ENCODE results near the gene EME1. TPM values are rescaled to one million over a fixed set of nuclear protein-coding genes. Genes with fewer than 3 reads are reported as not detected.
"Not testable (repeated sequence)": the region's sequence is repeated elsewhere in the genome, so short reads cannot be mapped to it uniquely, and the experiment has no call there.

The EME1 gene
- total RNA-seq, 1 experiment from 2014 or later, result 9.6 TPM

GRCh38 chr17:50393700-50394099 is 20.7 kb downstream of the EME1 start:
- DNase-seq (ENCODE audit: low read depth), result no peak

GRCh38 chr17:50394711-50395110 is 21.7 kb downstream of the EME1 start:
- DNase-seq (ENCODE audit: low read depth), result no peak

DNA sequence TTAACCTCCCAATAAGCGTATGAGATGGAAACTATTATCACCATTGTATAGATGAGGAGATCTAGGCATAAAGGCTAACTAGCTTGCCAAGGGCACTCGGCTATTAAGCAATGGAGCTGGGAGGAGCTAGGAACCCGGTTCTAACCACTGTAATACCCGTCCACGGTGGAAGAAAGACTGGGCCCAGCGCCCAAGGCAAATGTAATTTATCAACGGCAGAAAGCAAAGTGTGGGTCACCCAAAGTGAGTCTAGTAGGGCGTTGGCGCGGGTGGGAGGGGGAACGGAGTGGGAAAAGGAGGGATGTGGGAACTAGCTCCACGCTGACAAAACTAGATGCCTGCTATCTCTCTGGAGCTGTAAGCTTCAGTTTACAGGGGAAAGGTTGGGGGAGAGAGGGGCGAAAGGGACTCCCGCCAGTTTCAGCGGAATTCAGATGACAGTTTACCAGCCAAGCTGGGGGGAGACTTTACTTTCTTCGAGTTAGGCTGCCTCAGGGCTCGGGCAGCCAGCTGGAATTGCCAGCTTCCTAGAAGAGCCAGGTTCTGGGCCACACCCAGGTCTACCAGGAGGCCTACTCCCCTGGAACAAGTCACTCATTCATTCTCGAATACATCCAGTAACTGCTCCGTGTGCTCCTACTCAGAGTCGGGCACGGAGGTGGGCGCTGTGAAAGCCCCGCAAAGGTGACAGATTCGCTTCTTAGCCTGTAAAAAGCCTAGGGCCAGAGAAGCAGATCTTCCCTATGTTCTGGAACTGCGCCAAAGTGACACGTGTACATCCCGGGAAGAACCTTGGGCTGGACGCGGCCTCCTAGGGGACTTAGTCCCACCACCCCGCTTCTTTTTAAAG is 23.5 kb downstream of the EME1 start:
- DNase-seq (ENCODE audit: low read depth), result peak; percentile 57

- peak; percentile 77 for DNase-seq (ENCODE audit: low read depth)
These were observed 24.3 kb downstream of the EME1 start, which contains the start of gene LRRC59 for GRCh38 chr17:50397111-50397918. TSS of gene LRRC59 (minus strand) at chr17:50397523. CDS start at chr17:50397317, 206 bp downstream.

DNA sequence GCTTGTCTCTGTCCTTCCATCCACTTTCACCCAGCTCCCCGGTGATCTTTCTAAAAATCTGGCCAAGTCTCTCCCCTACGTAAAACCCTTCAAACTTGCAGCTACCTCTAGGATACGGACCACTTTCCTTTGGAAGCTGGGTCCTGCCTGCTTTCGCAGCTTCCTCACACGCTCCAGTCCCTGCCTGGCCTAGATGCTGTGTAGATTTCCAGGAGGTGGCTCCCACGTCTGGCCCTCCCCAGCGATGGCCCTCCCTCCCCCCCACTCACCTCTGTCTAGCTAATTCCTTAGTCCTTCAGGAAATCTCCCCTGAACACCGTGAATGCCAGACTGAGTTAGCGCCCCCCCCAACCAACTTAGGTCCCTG is 24.9 kb downstream of the EME1 start:
- no peak for DNase-seq (ENCODE audit: low read depth)

DNA sequence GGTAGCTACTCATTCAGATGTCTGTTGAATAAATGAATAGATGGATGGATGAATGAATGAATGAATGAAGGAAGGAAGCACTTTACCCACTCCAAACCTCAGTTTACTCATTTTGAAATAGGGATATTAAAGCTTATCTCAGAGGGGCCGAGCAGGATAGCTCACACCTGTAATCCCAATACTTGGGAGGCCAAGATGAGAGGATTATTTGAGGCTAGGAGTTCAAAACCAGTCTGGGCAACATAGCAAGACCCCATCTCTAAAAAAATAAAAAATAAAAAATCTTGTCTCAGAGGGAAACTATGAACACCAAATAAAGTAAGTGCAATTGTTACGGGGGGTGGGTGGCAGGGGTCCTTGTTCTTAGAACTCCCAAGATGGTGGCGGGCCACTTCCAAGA is 25.6 kb downstream of the EME1 start:
- not testable (repeated sequence) for DNase-seq (ENCODE audit: low read depth)

- not testable (repeated sequence) for DNase-seq (ENCODE audit: low read depth)
These were observed 26.6 kb downstream of the EME1 start for GRCh38 chr17:50399591-50399990.

- DNase-seq (ENCODE audit: low read depth), result not testable (repeated sequence)
These were observed 32.3 kb downstream of the EME1 start for GRCh38 chr17:50405351-50405750.

- no peak for DNase-seq (ENCODE audit: low read depth)
These were observed 33.5 kb downstream of the EME1 start for GRCh38 chr17:50406578-50406977.

- no peak for DNase-seq (ENCODE audit: low read depth)
These were observed 34.9 kb downstream of the EME1 start for GRCh38 chr17:50407921-50408320.

GRCh38 chr17:50412188-50412732 is 39.2 kb downstream of the EME1 start:
- no peak for DNase-seq (ENCODE audit: low read depth)

DNA sequence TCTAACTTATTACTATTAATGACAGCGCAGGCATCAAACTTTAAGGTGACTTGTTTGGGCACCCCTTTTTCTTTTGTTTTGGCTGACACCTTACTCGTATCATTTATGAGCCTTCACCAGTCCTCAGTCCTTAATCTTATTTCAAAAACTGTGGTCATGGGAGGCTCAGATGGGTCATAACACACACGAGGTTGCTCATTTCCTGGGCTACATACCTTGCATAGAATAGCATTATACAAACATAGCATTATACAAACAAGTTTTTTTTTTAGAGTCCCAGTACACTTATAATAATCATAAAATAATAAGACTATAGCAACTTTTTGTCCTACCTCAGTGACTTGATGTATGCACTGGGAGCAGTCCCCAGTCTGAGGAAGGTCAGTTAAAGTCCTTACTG is 41.8 kb downstream of the EME1 start:
- DNase-seq (ENCODE audit: low read depth), result no peak

DNA sequence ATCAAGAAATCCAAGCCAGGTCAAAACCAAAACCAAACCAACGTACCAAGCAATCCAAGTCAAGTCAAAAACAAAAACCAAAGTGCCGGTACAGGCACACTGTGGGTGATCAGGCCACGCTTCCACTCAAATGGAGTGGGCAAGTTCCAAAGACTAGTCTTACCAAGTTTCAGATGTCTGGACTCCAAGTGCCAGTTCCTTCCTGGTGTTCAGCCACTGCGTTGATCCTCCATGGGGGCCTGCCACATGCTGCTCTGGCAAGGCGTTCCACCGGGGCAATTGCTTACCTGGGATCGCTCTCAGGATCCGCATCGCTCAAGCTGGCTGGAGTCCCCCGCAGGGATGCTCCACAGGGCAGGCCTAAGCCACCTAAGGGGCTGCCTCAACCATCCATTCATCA is 46.5 kb downstream of the EME1 start:
- not testable (repeated sequence) for DNase-seq (ENCODE audit: low read depth)

- no peak for DNase-seq (ENCODE audit: low read depth)
These were observed 47.5 kb downstream of the EME1 start for GRCh38 chr17:50420419-50421112.

DNA sequence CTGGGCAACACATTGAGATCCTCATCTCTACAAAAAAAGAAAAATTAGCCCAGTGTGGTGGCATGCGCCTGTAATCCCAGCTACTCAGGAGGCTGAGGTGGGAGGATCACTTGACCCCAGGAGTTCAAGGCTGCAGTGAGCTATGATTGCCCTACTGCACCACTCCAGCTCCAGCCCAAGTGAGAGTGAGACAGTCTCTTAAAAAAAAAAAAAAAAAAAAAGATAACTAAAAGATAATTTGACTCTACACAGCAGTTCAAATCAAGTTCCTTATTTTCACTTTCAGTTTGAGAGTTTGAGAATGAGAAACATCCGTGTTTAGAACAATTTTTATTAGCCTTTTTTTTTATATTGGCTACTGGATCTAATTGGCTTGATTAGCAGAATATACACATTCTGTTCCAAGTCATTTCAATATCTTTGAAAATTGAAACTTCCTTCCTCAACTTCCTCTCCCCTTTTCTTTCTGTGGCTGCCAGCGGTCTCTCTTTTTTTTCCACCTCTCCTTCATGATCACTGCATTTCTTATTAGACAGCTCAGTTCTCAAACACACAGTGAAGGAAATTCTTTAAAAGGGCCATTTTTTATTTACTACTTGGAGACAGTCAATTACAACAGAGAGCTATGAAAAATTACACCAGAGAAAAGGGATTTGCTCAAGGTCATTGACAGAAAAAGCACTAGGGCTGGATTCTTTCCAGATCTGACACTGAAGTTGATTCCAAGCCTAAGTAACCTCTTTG is 48.5 kb downstream of the EME1 start:
- DNase-seq (ENCODE audit: low read depth), result peak; percentile 31

DNA sequence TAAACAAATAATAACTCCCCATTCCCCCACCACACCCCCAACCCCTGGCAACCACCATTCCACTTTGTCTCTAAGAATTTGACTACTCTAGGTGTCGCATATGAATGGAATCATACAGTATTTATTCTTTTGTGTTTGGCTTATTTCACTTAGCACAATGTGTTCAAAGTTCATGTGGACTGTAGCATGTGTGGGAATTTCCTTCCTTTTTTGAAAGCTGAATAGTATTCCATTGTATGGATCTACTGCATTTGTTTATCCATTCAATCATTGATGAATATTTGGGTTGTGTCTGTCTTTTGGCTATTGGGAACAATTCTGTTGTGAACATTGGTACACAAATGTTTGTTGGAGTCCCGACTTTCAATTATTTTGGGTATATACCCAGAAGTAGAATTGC is 49.7 kb downstream of the EME1 start:
- DNase-seq (ENCODE audit: low read depth), result no peak

DNA sequence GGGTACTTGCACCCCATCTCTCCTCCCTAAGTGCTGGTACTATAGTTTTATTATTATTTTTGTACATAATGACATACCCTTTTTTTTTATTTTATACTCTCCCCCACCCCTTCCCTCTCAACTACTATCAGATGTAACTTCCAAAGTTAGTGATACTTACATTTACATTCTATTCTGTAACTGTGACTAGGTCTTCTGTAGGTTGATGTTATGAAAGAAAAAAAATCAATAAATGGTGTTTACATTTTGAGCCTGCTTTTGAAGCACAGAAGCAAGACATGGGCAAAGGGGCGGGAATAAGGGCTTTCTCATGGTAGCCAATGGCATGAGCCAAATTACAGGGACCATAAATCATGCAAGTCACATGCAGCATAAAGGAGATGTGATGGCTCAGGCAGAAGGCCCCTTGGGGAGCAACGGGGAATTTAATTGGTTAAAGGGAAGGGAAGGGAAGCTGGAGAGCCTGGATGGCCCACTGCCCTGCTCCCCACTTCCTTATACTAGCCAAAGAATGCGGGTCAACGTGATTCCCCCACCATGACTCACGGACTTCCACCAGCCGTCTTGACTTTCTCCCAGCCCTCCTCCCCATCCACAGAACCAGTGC is 50.6 kb downstream of the EME1 start:
- peak; percentile 96 for DNase-seq (ENCODE audit: low read depth)

DNA sequence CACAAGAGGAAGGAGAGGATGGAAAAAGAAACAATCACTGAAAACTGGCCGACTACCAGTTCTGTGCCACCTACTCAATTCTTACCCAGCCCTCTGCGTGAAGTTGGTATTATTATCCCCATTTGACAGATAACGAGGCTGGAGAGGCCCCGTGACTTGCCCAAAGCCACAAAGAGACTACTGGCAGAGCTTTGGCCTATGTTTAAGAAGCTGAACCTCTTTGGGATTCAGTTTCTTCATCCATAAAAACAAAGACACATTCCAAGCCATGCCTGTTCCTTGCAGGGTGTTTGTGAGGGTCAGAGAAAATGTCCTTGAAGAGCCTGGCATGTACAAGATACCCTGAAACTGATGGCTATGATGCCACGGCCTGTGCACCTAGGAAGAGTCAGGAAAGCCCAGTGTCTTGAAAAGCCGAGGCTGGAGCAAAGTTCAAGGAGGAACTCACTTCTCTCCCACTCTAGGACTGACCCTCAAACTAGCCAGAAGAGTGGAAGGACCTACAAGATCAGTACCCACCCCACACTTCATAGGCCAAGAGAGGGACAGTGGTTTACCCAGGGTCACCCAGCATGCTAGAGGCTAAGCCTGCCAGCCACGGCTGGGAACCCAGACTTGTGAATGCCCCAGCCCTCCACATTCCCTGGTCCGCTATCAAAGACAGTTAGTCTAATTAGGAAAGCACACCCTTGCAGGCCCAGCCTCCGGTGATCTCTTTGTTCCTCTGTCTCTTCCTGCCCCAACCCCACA is 51.4 kb downstream of the EME1 start:
- DNase-seq (ENCODE audit: low read depth), result no peak

GRCh38 chr17:50424996-50425681 is 52.1 kb downstream of the EME1 start:
- DNase-seq (ENCODE audit: low read depth), result no peak

Measured in M059J (cell line).